Measurements from ENCODE around the gene PRUNE2. TPM values are rescaled to one million over a fixed set of nuclear protein-coding genes. Genes with fewer than 3 reads are reported as not detected.

PRUNE2 gene
- total RNA-seq, 4 donors from 2014 or later = 67.6 to 105 (median 95.6) TPM

GRCh38 chr9:76878933-76879332 is 27.0 kb downstream of the PRUNE2 start:
- H3K27me3 ChIP-seq = no peaks in the 10 kb centered on the region
- peaks cover 0 to 12% (median 3%) of the 10 kb centered on the region in 4 donors for H3K4me1 ChIP-seq
- H3K27ac ChIP-seq = peak overlapping the region in 3 of 4 donors; percentile 32 to 79 (median 68)
- H3K9me3 ChIP-seq = no peaks in the 10 kb centered on the region
- WGBS, 2 donors (ENCODE audit: low coverage in 1 of 2) = 29 to 36% methylated on average over 3 of the region's 3 CpGs
- H3K4me3 ChIP-seq = no peak overlapping the region
- no peak for DNase-seq
- in situ Hi-C loops (cut with MboI; ENCODE audit: low pct_ligation_motif_present in 1 of 4, low pct_unique_long_range_greater_than_20kb in 1 of 4, low sequenced_read_pairs in 3 of 4) (no loop called here), intact Hi-C loops (cut with DNase I; ENCODE audit: low total_unique reads) (no loop called here)
- TF ChIP-seq POLR2AphosphoS5 (IDR thresholded peaks at IDR 0.05) = no peak
- no peak for TF ChIP-seq CTCF (IDR thresholded peaks at IDR 0.05)
- no peak for TF ChIP-seq POLR2A (IDR thresholded peaks at IDR 0.05)
- no peak for TF ChIP-seq EP300 (IDR thresholded peaks at IDR 0.05; ENCODE audit: low read depth)
- H3K36me3 ChIP-seq = no peaks in the 10 kb centered on the region

- H3K27me3 ChIP-seq = no peaks in the 10 kb centered on the region
- in situ Hi-C loops (cut with MboI; ENCODE audit: low pct_ligation_motif_present in 1 of 4, low pct_unique_long_range_greater_than_20kb in 1 of 4, low sequenced_read_pairs in 3 of 4) (no loop called here), intact Hi-C loops (cut with DNase I; ENCODE audit: low total_unique reads) (no loop called here)
- H3K36me3 ChIP-seq = no peaks in the 10 kb centered on the region
- H3K4me1 ChIP-seq = peaks cover 0 to 12% (median 3%) of the 10 kb centered on the region in 4 donors
- DNase-seq = no peak
- no peaks in the 10 kb centered on the region for H3K9me3 ChIP-seq
- H3K27ac ChIP-seq = peak overlapping the region in 3 of 4 donors; percentile 61 to 79 (median 68)
- no peak overlapping the region for H3K4me3 ChIP-seq
- TF ChIP-seq CTCF (IDR thresholded peaks at IDR 0.05) = no peak
- no peak for TF ChIP-seq EP300 (IDR thresholded peaks at IDR 0.05; ENCODE audit: low read depth)
- no peak for TF ChIP-seq POLR2A (IDR thresholded peaks at IDR 0.05)
- TF ChIP-seq POLR2AphosphoS5 (IDR thresholded peaks at IDR 0.05) = no peak
Observed at GRCh38 chr9:76877961-76878360, 28.0 kb downstream of the PRUNE2 start.

GRCh38 chr9:76876098-76876497 is 29.8 kb downstream of the PRUNE2 start:
- Histone ChIP-seq H3K36me3 (no peaks in the 10 kb centered on the region), H3K4me3 (no peak overlapping the region), H3K9me3 (no peaks in the 10 kb centered on the region), H3K27me3 (no peaks in the 10 kb centered on the region), H3K4me1 (peaks cover 0 to 12% (median 3%) of the 10 kb centered on the region in 4 donors), H3K27ac (peak overlapping the region; percentile 54 to 79 (median 64))
- no peak for DNase-seq
- 61 to 73% methylated on average over 2 of the region's 2 CpGs for WGBS, 2 donors (ENCODE audit: low coverage in 1 of 2)
- intact Hi-C loops (cut with DNase I; ENCODE audit: low total_unique reads) = no loop called here
- TF ChIP-seq EP300 (IDR thresholded peaks at IDR 0.05; ENCODE audit: low read depth) (peak; percentile 56), POLR2AphosphoS5 (IDR thresholded peaks at IDR 0.05) (peak in 2 of 3 donors; percentile 37 to 49), POLR2A (IDR thresholded peaks at IDR 0.05) (no peak)
- in situ Hi-C loops (cut with MboI; ENCODE audit: low pct_ligation_motif_present in 1 of 4, low pct_unique_long_range_greater_than_20kb in 1 of 4, low sequenced_read_pairs in 3 of 4) = no loop called here

DNA sequence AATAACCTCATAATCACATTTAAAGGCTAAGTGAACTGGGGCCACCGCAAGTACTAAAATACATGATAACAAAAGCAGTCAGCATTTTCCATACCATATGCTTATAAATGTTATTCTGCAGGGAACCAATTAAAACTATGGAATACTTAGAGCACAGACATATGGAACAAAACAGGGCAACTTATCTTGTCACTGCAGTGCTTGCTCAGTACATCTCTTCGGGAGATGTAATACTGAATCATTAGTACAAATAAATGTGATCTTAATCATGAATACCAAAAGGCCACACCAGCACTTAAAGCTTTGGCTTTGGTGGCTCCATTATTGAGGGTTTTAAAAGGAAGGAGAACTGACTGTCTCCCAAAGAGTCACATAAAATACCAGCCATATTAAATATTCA is 32.1 kb downstream of the PRUNE2 start:
- DNase-seq = no peak

More for the DNA sequence above, 32.1 kb downstream of the PRUNE2 start:
- no peaks in the 10 kb centered on the region for H3K27me3 ChIP-seq
- H3K4me1 ChIP-seq = peaks cover 0 to 14% (median 3%) of the 10 kb centered on the region in 4 donors
- H3K4me3 ChIP-seq = no peak overlapping the region
- in situ Hi-C loops (cut with MboI; ENCODE audit: low pct_ligation_motif_present in 1 of 4, low pct_unique_long_range_greater_than_20kb in 1 of 4, low sequenced_read_pairs in 3 of 4) (no loop called here), intact Hi-C loops (cut with DNase I; ENCODE audit: low total_unique reads) (loop anchor here (2.0 kb wide), 1 partner anchor 37 kb away; no protein-coding TSS in a partner anchor)
- peak overlapping the region; percentile 54 to 79 (median 64) for H3K27ac ChIP-seq
- no peaks in the 10 kb centered on the region for H3K36me3 ChIP-seq
- no peaks in the 10 kb centered on the region for H3K9me3 ChIP-seq
- TF ChIP-seq POLR2AphosphoS5 (IDR thresholded peaks at IDR 0.05) (no peak), POLR2A (IDR thresholded peaks at IDR 0.05) (no peak), CTCF (IDR thresholded peaks at IDR 0.05) (no peak), EP300 (IDR thresholded peaks at IDR 0.05; ENCODE audit: low read depth) (no peak)
- WGBS, 2 donors (ENCODE audit: low coverage in 1 of 2) = 74 to 75% methylated on average over 2 of the region's 2 CpGs

Data from transverse colon (tissue), 4 donors.